Smooth muscle cell (in vitro differentiated cells): Measurements from ENCODE around the gene FAF1. TPM values are rescaled to one million over a fixed set of nuclear protein-coding genes. Genes with fewer than 3 reads are reported as not detected.

Experiments
- DNase-seq: peaks from one replicate; lab custom pipeline; 2025; ENCODE audit not compliant: unreplicated experiment; lab: John Stamatoyannopoulos, UW
- H2AFZ ChIP-seq: fragments of 200-600 bp; sonication (generic); 2 replicates; pipeline ENCODE4 v1.6.0; 2016; ENCODE audit warnings: antibody characterized with exemption, low read depth, mild to moderate bottlenecking
- H3F3A ChIP-seq: fragments of 200-600 bp; sonication (generic); 2 replicates; pipeline ENCODE4 v1.6.0; 2017; ENCODE audit warnings: antibody characterized with exemption, low read depth
- H3K27ac ChIP-seq: fragments of 200-600 bp; sonication (generic); 2 replicates; pipeline ENCODE4 v1.5.1; 2016; ENCODE audit warnings: low read depth, mild to moderate bottlenecking
- H3K27me3 ChIP-seq: fragments of 200-600 bp; sonication (generic); 2 replicates; pipeline ENCODE4 v1.6.1; 2016; ENCODE audit warnings: low read depth, mild to moderate bottlenecking
- H3K36me3 ChIP-seq: fragments of 200-600 bp; sonication (generic); 2 replicates; pipeline ENCODE4 v1.5.1; 2016; ENCODE audit warnings: low read depth
- H3K4me1 ChIP-seq: fragments of 200-600 bp; sonication (generic); 2 replicates; pipeline ENCODE4 v1.5.1; 2016; ENCODE audit warnings: low read depth
- H3K4me2 ChIP-seq: fragments of 200-600 bp; sonication (generic); 2 replicates; pipeline ENCODE4 v1.6.0; 2016; ENCODE audit warnings: mild to moderate bottlenecking
- H3K4me3 ChIP-seq: fragments of 200-600 bp; sonication (generic); 2 replicates; pipeline ENCODE4 v1.5.1; 2016; ENCODE audit warnings: mild to moderate bottlenecking
- H3K79me2 ChIP-seq: fragments of 200-600 bp; sonication (generic); 2 replicates; pipeline ENCODE4 v1.6.0; 2016; ENCODE audit warnings: low read depth, mild to moderate bottlenecking
- H3K9ac ChIP-seq: fragments of 200-600 bp; sonication (generic); 2 replicates; pipeline ENCODE4 v1.6.0; 2016; ENCODE audit warnings: low read depth
- H3K9me3 ChIP-seq: fragments of 200-600 bp; sonication (generic); replicated peaks from 2 replicates; pipeline ENCODE4 v1.5.1; 2016; ENCODE audit warnings: low read depth
- H4K20me1 ChIP-seq: fragments of 200-600 bp; sonication (generic); 2 replicates; pipeline ENCODE4 v1.6.0; 2016; ENCODE audit warnings: low read depth
- CTCF ChIP-seq: fragments of 200-600 bp; sonication (generic); IDR thresholded peaks from 2 replicates; pipeline ENCODE4 v1.5.1; 2017; ENCODE audit warnings: borderline replicate concordance, mild to moderate bottlenecking, antibody characterized with exemption; ENCODE audit not compliant: insufficient read depth, poor library complexity, severe bottlenecking
- WGBS: methylation state at CpG from one replicate; pipeline ENCODE4 v1.1.7; 2016; ENCODE audit warnings: low lambda C conversion rate; 5-methylcytosine and 5-hydroxymethylcytosine counted together
- polyA plus RNA-seq: library from polyadenylated mRNA; unstranded; fragments of >200 nt; fragmentation: Nextera tagmentation; extraction: Ambion mirVana; gene quantifications from 2 replicates; pipeline ENCODE4 v1.2.1, GENCODE V29; 2016
- total RNA-seq: library from RNA; depleted of rRNA; stranded (reverse); fragments of >200 nt; gene quantifications from 2 replicates; pipeline ENCODE4 v1.2.3, GENCODE V29; 2014

The FAF1 gene
- total and polyA plus RNA-seq, 2 experiments from 2014 or later, result 51.5 to 51.6 TPM

GRCh38 chr1:50693829-50694228 lies 266.2 kb downstream of the FAF1 start:
- no peak overlapping the region for H3K9ac ChIP-seq
- H4K20me1 ChIP-seq, result peaks cover 5% of the 10 kb centered on the region
- no peak for DNase-seq
- no peaks in the 10 kb centered on the region for H3K9me3 ChIP-seq
- no peak for TF ChIP-seq CTCF
- peaks cover 16% of the 10 kb centered on the region for H3K4me1 ChIP-seq
- 85% methylated on average over 2 of the region's 2 CpGs for WGBS
- H3K36me3 ChIP-seq, result no peaks in the 10 kb centered on the region
- H3K4me3 ChIP-seq, result no peak overlapping the region
- no peak overlapping the region for H2AFZ ChIP-seq
- H3K79me2 ChIP-seq, result no peaks in the 10 kb centered on the region
- no peaks in the 10 kb centered on the region for H3K27me3 ChIP-seq
- H3K4me2 ChIP-seq, result no peak overlapping the region
- H3F3A ChIP-seq, result no peaks in the 10 kb centered on the region
- no peak overlapping the region for H3K27ac ChIP-seq

DNA sequence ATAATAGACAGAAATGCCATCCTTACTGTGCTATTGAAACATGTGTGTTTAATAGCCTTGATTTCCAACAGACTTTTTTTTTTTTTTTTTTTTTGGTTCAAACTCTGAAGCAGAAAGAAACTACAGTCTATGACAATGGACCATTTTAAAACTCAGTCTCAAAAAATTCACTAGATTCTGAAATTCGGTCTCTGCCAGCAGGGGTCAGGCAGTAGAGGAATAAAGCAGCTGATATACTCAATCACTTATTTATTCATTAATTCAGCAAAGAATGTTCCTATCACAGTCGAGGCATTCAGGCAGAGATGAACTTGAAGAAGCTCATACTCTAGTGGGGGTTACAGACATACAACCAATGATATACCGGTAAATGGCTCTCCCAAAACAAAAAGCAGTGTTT lies 275.9 kb downstream of the FAF1 start:
- no peak for TF ChIP-seq CTCF
- Histone ChIP-seq H3K27me3 (no peaks in the 10 kb centered on the region), H3K79me2 (no peaks in the 10 kb centered on the region), H2AFZ (no peak overlapping the region), H3K9ac (no peak overlapping the region), H3K27ac (no peak overlapping the region), H3K4me2 (no peak overlapping the region), H3K9me3 (no peaks in the 10 kb centered on the region), H3K4me1 (no peaks in the 10 kb centered on the region), H3K36me3 (no peaks in the 10 kb centered on the region), H3K4me3 (no peak overlapping the region), H3F3A (no peaks in the 10 kb centered on the region), H4K20me1 (no peaks in the 10 kb centered on the region)
- WGBS, result 88% methylated on average over 3 of the region's 3 CpGs
- no peak for DNase-seq

- H3K27ac ChIP-seq, result no peak overlapping the region
- no peaks in the 10 kb centered on the region for H3K4me1 ChIP-seq
- H3K9me3 ChIP-seq, result no peaks in the 10 kb centered on the region
- H3F3A ChIP-seq, result no peaks in the 10 kb centered on the region
- no peaks in the 10 kb centered on the region for H4K20me1 ChIP-seq
- TF ChIP-seq CTCF, result no peak
- H3K4me2 ChIP-seq, result no peak overlapping the region
- H3K4me3 ChIP-seq, result no peak overlapping the region
- DNase-seq, result no peak
- no peak overlapping the region for H3K9ac ChIP-seq
- no peaks in the 10 kb centered on the region for H3K27me3 ChIP-seq
- no peaks in the 10 kb centered on the region for H3K36me3 ChIP-seq
- no peak overlapping the region for H2AFZ ChIP-seq
- no peaks in the 10 kb centered on the region for H3K79me2 ChIP-seq
- WGBS, result 98% methylated on average over 3 of the region's 3 CpGs
Observed at GRCh38 chr1:50681931-50682330, 278.1 kb downstream of the FAF1 start.

DNA sequence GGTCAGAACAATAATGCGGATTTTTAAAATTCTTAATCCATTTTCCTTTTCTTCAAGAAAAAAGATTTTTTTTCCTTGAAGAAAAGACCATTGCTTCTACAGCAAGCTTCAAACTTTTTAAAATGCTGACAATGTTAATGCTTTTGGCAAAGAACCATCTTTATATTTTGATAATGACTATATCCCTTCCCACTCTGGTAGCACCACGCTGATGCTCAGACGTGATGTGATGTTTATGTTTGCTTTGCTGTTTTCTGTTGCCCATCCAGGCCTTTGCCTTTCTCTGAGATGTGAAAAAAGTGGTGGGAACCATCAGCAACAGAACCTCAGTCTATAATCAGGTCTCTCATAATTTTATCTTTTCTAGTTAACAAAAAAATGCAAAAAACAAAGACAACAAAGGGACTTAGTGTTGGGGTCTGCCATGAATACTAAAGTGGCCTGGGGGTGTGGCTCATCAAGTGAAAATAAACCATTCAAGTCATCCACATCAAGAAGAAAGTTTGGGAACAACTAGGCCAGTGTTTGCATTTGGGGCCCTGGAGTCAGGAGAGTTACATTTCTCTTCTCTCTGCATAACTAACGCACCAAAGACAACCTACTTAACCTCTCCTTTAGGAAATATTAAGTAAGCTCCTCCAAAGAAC lies 292.2 kb downstream of the FAF1 start:
- Histone ChIP-seq H3K4me1 (peaks cover 24% of the 10 kb centered on the region), H4K20me1 (no peaks in the 10 kb centered on the region), H3K4me3 (no peak overlapping the region), H3K9ac (no peak overlapping the region), H3K36me3 (no peaks in the 10 kb centered on the region), H3K9me3 (no peaks in the 10 kb centered on the region), H3K79me2 (no peaks in the 10 kb centered on the region), H2AFZ (no peak overlapping the region), H3K4me2 (no peak overlapping the region), H3K27me3 (no peaks in the 10 kb centered on the region), H3F3A (no peaks in the 10 kb centered on the region), H3K27ac (no peak overlapping the region)
- no peak for DNase-seq
- no peak for TF ChIP-seq CTCF
- WGBS, result 76% methylated on average over 4 of the region's 4 CpGs
